GM18517 (cell line): ENCODE data around the gene FAF1.

Experiments
- ATAC-seq: cut with Tn5 transposase; IDR thresholded peaks from one replicate; pipeline ENCODE4 v1.9.1; 2021; ENCODE audit warnings: mild to moderate bottlenecking, moderate library complexity; ENCODE audit not compliant: unreplicated experiment

FAF1 gene

DNA sequence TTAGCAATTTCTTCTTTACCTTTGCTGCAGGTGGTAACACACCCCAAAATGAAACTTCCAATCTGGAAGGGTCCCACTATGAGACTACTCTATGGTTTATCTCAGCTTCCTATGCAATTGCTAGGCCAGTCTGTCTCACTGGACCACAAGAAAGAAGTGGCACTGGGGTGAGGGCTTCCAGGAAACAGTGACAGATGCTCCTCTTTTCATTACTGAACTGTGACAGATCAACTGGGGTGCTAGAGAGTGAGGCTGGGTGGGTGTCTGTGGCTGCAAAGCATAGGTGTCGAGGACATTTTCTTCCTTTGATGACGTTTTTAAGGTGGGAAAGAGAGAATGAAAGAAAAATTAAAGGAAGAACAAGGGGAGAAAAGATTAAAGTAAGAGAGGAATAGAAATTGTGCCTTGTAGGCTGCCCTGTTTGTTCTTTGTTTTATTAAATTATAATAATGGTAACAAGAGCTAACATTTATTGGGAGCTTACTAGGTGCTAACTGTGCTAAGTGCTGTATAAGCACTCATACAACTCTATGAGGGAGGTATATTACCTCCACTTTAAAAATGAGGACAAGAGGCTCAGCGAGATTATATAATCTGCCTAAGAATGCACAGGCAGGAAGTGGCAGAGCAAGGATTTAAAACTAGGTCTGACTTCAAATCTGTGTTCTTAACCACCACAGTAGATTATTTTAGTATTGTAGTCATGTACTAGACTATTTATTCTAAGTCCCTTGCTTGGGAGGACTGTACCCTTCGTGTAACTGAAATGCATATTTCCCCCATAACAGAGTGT, 509.0 kb downstream of the FAF1 start:
- ATAC-seq = no peak

DNA sequence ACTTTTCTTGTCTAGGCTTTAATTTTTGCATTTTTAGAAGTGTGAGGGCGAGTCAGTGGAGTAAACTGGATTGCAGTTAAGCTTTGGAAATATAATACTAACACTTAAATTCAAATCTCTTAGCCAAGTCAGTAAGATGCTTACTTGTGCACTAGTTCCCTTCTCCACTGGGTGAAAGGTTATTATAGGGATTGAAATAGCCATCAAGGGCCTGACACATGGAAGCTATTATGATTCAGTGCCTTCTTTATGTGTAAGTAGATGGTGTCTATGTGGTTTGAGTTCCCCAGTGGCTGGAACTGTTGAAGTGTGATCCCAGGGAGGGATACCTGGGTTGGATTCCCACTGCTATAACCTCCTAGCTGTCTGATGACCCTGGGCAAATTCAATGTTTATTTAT, 512.1 kb downstream of the FAF1 start:
- ATAC-seq = no peak

DNA sequence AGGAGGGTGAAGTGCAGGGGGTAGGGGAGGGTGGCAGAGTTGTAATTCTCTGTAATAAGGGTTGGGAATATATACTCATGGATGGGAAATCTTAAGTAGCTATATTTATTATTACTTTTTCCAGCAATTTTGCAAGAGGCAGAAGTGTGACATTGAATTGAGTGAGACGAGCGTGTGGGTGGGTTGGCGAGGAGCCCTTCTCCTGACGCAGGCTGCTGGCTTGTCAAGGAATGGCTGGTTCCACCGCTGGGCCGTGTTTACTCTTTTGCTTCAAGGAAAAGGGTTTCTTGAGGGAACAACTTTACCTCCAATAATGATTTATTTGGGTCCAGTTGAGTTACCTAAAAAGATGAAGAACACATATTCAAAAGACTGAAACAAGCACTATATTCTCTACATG, 518.9 kb downstream of the FAF1 start:
- no peak for ATAC-seq

DNA sequence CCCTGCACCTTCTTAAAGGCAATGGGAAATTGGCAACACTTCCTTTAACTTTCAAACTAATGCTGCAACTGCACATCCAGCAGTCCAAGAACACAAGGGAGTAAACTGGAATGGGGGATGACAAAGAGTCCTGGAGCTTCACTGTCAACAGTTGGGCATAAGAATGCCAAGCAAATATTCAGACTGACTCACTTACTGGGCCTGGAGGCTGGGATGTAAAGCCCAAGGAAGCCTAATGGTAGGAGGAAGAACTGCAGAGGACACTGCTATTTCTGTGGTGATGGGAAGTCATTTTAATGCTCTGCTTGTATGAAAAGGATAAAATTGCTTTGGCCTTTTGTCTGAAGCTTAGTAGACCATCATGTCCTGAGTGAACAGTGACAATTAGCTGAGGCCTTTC, 521.1 kb downstream of the FAF1 start:
- ATAC-seq = no peak

DNA sequence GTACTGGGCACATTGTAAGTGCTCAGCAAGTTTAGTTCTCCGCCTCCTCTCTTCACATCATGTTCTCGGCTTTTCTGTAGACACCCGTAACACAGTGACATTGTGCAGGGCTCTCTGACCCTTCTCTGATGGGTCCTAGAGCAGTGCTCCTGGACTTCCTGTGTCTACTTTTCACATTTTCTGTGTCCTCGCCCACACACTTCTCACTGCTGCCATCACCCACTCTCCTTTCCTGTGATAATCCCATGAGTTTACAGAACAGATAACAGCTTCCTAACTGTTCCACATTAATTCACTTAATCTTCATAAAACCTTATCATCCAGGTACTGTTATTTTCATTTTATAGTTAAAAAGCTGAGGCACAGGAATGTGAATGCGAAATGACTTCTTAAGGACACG, 523.6 kb downstream of the FAF1 start:
- no peak for ATAC-seq

DNA sequence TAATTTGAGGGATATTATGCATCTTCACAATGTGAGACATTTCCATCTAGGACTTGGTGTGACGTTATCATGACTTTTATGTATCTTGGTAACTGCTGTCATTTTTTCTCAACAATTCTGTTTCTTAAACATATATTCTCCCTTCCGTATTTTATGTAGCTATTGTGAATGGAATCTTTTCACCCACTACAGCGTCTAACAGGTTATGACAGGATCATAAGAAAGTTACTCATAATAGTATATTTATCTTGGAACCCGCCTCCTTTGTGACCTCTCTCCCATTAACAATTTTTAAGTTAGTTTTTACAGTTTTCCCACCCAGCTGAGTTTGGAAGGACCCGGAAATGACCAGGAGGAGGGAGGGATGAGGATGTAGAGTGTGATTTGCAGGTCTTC, 530.1 kb downstream of the FAF1 start:
- no peak for ATAC-seq

DNA sequence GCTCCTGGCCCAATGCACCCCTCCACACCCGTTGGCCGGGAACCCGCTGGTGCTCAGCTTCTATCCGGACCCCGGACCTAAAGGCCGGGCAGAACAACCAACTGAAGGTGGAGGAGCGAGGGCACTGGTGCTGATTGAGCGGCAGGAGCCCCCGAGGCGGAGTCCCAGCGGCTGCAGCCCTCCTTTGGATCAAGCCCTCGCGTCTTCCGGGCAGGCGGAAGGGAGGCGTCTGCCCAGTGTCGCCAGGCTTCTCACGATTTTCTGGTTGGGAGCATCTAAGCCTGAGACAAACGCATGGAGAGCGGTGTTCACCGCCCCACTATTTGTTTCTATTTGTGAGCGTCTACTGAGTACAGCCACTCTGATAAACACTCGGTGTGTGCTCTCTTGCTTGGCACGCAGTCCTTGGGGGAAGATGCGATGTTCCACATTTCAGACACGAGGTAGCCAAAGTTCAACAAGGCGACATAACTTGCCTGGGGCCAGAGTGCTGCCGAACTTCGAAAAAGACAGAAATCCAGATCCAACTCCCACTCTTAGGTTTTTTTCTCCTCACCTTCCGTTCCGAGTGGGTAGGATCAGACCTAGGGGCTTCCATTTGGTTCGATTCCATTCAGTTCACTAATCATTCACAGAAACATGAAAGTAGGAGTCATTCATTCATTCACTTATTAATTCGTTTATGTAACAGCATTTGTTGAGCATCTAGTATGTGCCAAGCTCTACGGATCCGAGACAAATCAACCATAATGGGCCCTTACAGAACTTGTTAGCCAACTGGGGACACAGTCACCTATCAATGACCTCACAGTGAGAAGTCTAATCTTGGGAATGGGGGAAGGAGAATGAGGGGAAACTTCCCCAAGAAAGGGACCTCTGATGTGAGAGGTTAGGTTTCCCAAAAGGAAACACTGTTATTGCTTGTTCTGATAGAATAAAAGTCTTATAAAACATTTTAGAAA, 532.0 kb downstream of the FAF1 start:
- ATAC-seq = no peak

DNA sequence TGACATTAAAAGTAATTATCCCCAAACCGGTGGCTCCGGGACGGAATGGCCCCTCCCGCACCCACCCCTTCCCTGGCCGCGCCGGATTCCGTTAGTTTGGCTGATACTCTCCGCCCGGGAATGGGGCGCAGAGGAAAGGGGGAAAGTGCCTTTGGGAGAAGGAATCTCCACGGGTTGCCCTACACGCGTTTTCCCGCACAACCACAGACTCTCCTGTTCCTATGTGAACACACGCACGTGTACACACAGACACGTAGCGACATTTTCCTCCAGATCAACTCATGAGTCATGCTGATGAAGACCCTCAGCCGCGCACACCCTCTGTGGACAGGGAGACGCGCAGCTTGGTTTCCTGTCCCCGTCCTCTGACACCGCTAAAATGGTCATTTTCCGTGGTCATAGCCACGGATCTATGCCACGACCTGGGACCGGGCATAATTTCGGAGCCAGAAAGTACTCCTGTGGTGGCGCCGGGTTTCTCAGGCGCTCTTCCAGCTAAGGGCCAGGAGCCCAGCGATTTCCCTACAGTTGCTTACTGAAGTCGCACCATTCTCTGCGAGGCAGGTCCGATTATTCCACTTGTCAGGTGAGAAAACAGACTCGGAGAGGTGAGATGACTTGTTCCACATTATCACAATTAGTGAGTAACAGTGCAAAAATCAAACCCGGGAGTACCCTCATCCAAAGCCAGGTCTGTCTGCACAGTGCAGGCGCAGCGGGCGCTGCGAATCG, 532.8 kb downstream of the FAF1 start:
- ATAC-seq = no peak

DNA sequence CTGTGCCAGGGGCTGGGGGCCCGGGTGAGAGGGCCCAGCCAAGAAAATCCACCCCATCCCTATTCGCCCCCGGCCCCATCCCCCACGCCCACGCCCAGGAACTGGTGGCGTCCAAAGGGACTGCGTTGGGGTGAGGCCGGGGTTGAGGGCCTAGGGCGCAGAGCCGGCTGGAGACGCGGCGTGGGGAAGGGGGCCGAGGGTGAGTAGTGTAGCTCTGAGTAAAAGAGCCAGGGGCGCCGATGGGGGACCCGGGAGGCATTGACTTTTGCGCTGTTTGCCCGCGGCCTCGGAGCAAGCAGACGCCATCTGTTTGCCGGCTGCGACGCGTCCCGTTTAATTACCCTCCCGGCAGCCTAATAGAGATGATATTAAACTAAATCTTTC, 533.4 kb downstream of the FAF1 start:
- no peak for ATAC-seq

DNA sequence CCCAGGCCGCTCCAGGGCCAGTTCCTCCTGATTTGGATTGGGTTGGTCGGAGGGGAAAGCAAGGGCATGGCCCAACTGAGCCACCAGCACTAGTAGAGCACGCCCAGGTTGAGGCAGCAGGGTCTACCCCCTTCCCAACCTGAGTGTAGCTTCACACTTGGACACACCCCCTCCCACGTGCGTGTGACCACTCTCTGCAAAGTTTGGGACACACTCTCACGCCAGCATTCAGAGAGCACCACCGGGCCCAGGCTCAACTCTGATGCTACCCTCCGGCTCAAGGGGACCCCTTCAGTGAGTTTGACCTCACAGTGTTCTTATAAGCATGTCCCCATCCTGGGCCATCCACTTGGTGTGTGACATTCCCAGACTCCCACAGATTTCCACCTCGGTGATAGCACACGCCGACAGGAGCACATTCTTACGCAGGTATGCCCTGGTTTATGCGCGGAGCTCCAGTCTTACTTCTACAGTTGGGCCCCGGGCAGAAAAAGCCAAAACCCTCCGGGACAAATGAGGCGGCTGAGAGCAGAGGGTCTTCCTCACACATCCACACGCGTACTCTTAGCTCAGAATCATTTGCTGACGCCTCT, 533.9 kb downstream of the FAF1 start:
- no peak for ATAC-seq

DNA sequence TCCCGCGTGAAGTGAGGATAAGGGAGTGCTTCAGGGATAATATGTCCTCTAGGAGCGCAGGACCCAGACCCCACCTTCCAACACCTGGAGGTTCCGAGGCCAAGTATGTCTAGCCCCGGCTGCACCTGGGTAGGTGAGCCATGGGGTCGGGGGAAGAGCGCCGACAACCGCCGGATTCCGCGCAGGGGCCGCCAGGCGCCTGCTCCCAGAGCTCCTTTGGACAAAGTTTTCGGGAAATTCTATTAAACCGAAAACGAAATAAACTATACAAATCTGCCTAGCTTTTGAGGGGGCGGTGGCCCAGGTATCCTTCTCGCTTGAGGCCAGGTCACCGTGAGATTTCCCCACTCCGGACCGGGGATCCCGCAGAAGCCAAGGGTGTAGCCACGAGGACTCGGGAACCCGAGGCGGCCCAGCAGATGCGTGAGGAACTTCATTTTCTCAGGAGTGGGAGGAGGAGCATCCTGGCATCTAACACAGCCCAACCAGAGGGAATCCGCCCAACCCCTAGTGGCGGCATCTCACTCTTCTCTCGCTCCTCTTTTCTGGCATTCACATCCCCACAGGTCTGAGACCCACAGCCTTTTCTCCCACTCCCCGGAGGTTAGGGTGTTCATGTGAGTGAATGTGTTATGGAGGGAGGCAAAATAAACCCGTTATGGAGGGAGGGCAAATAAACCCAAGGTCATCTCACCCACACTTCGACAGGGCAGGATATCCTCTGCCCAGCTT, 534.5 kb downstream of the FAF1 start:
- no peak for ATAC-seq

DNA sequence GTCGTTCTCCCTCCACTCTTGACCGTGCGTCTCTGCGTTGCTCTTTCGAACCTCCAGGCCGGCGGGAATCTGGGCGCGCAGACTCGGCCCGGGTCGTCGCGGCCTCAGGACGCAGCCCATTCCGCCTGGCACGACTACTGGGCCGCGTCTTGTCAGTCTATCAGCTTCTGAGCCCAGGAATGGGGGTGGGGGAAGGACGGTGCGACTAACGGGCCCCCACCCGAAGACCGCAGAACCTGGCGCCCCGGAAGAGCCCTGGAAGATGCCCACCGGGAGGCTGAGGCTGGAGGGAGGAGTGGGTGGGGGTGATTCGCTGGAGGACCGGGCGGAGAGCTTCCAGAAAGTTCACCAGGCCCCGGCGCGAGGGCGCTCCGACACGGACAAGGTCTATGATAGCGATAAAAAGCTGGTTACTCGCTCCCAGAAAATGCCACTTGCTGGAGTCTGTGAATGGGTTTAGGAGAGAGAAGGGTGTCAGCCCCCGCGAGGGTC, 535.1 kb downstream of the FAF1 start:
- no peak for ATAC-seq

DNA sequence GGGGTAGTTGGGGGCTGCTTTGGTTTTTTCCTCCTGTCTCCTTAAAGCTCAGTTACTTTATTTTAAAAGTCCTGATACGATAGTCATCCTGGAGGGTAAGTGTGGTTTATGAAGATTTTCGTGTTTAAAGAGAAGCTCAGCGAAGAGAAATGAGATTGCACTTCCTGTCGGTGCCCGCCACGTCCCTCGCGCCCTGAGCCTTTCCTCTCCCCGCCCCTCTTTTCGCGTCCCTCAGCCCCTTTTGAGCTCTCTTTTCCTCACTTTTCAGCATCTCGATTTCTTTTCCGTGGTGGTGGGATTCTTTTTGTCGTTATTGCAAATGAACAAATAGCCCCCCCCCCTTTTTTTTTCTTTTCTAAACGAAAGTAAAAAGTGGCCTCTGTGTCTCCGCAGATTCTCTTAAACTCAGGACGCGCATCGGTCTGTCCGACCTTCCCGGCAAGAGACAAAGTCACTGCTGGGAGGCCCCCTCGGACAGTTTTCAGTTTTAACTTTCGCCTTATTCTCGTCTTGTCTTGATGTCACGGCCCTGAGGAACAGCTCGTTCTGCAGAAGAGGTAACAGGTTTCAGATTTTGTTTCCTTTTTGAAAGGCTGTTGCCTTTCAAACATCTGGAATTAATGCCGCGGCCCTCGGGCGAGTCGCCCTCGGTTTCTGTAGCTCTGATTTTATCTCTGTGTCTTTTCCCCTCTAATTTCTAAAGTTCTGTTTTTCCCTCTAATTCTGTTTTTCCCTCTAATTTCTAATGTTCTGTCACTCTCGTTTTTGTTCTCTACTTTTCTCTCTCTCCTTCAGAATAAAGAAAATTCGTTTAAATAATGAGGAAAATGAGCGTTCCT, 535.8 kb downstream of the FAF1 start:
- ATAC-seq = no peak

DNA sequence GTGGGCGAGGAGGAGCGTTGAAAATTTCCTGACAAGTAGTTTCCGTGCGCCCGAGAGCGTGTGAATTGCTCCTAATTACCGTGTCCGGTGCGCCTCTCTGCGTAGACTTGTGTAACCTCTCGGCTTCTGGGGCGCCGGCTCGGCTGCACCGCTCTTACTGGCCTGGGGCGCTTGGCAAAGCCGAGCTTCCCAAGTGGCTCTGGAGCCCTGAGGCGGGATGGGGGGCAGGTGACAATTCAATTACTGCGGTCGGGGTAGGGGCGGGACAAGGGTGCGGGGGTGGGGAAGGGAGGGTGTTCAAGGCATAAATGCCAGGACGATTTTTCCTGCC, 536.4 kb downstream of the FAF1 start:
- no peak for ATAC-seq

DNA sequence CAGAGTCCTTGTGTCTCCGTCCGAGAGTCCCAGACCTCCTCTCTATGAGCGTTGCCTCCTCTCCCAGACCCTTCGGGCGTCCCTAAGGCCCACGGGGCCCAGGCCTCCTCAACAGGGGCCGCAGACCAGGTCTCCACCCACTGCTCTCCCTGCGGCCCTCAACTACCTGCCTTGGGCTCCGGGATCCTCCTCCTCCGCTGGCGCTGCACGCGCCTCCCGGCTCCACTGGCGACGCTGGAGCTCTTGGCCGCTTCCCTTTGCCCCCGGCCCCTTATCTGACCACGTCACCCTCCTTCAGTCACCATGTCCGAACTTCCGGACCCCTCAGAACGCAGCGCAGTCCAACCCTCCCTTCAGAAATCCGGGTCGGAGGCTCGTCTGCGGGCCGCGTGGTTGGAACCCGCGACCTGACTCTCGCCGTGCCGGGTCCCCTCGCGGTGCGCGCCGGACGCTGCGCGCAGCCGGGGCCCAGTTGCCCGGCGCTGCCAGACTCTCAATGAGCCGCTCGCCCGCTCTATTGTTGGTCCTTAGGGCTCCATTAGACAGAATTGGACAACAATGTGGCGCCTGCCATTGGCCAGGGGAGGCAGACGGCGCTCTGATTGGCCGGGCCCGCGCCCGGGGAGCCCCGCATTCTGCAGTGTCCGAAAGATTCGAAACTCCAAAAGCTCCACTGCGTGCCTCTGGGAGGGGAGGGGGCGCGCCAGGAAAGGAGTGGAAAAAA, 537.0 kb downstream of the FAF1 start, which contains the start of gene DMRTA2:
Gene DMRTA2, minus strand, starts transcription at position 498 of the 724 bp plus-strand sequence. CDS start 1,907 bp downstream, outside the sequence.
- no peak for ATAC-seq

DNA sequence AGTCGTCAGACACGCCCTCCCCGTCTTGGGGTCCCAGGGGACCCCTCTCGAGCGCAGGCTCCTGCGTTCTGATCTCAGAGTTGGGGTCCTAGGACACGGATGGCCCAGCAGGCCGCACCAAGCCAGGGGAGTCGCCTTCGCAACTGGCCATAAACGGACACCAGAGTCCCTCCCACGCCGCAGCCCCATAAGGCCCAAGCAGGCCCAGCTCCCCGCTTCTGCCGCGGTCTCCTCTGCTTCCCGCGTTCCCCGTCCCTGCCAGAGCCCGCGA, 537.5 kb downstream of the FAF1 start:
- ATAC-seq = no peak

DNA sequence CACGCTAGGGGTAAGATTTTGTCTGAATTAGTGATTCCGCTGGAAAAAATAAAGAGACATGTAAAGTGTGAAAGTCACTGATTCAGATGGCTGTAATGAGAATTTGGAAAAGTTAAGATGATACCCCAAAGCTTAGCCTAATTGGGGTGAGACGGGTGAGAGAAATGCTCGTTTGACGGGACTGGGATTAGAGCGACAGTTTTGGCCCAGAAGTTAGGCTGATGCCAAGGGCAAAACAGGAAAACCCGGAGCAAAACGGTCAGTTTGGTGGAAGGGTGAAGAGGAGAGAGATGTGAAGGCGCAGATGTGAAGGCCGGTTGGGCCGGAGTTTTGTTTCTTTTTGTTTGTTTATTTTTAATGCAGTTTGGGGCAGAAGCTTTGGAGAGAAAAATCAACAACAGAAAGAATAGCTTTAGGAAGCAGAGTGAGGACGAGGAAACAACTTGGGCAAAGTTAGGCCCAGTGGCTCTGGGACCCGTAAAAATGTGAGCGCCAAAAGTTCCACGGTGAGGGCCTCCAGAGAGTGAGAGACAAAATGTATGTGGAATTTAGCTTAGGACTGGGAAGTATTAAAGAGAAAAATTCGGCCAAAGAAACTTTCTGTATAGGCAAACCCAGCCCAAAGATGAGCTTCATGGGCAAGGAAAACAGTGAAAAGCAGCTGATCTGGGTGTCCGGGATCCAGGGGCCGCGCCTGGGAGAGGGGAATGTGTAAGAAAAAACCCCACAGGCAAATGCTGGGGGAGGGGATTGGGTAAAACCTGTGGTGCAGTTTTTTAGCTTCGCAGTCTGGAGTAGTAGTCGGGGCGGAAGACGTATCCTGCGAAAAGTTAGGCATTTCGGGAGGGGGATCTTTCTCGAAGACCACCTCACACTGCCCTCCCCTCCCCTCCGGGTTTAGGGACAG, 538.0 kb downstream of the FAF1 start:
- ATAC-seq = no peak

DNA sequence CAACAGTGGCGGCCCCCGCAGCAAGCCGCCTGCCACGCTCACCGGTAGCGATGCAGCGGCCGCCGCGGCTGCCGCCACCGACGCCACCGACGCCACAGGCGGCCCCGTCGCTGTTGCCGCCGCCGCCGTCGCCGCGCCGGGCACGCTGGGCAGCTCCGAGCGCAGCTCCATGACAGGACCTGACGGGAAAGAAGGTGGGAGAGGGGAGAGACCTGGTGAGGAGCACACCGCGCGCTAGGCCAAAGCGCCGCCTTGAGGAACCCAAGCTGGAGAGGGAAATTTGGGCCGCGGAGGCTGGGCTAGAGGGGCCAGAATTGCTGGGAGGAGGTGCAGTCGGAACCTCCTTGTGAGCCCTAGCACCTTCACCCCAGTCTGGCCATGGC, 538.7 kb downstream of the FAF1 start:
- no peak for ATAC-seq
